Panc1 (cell line): Measurements from ENCODE around the gene OPN4. TPM values are rescaled to one million over a fixed set of nuclear protein-coding genes. Genes with fewer than 3 reads are reported as not detected.

Experiments used
- ATAC-seq: fragments of 200-7000 bp; cut with Tn5 transposase; 2 replicates; pipeline ENCODE4 v1.9.1; 2020; ENCODE audit warnings: mild to moderate bottlenecking, moderate library complexity
- BruUV-seq: library from RNA; stranded (reverse); fragments of 400-500 nt; replicated peaks from 2 replicates; lab custom pipeline; 2021; lab: Mats Ljungman, UMichigan
- CTCF ChIA-PET: fragments of 300-600 bp; sonication (Branson Sonifier 250); formaldehyde crosslinking; loops from one replicate; lab custom pipeline; 2022; ENCODE audit warnings: antibody characterized with exemption; lab: Charles Lee
- POLR2A ChIA-PET: fragments of 300-600 bp; sonication (Branson Sonifier 250); formaldehyde crosslinking; loops from one replicate; lab custom pipeline; 2022; ENCODE audit warnings: antibody characterized with exemption; lab: Charles Lee
- DNase-seq: peaks from one replicate; pipeline ENCODE4 v3.0.0-alpha.2; 2010; ENCODE audit warnings: low read depth, low spot score
- H3K27ac ChIP-seq: 2 replicates; pipeline ENCODE4 v1.5.1; 2011; ENCODE audit warnings: mild to moderate bottlenecking, low read length, inconsistent platforms
- H3K27me3 ChIP-seq: fragments of 200-500 bp; sonication (Bioruptor generic); 2 replicates; pipeline ENCODE4 v1.6.0; 2014; ENCODE audit warnings: low read length, inconsistent platforms; ENCODE audit not compliant: control insufficient read depth, insufficient read depth
- H3K36me3 ChIP-seq: fragments of 200-500 bp; sonication (Bioruptor generic); 2 replicates; pipeline ENCODE4 v1.5.1; 2014; ENCODE audit warnings: inconsistent platforms, mild to moderate bottlenecking, low read length, moderate library complexity; ENCODE audit not compliant: control insufficient read depth, insufficient read depth
- H3K4me1 ChIP-seq: 2 replicates; pipeline ENCODE4 v1.5.1; 2011; ENCODE audit warnings: inconsistent platforms, mild to moderate bottlenecking, low read length, moderate library complexity; ENCODE audit not compliant: control insufficient read depth, insufficient read depth
- H3K4me3 ChIP-seq, 2 experiments: 2 replicates each; pipeline ENCODE4 v1.5.1; 2011 to 2012; ENCODE audit warnings: low read depth in 2 of 2, low read length in 2 of 2, mild to moderate bottlenecking in 2 of 2, inconsistent platforms in 1 of 2, moderate library complexity in 1 of 2
- H3K9me3 ChIP-seq: fragments of 200-500 bp; sonication (Bioruptor generic); 2 replicates; pipeline ENCODE4 v1.5.1; 2014; ENCODE audit warnings: low read depth, mild to moderate bottlenecking, inconsistent platforms, low read length, moderate library complexity; ENCODE audit not compliant: control insufficient read depth, insufficient read depth
- CTCF ChIP-seq: fragments of 450-650 bp; IDR thresholded peaks from 2 replicates; pipeline ENCODE4 v1.5.1; 2017; ENCODE audit warnings: mild to moderate bottlenecking
- POLR2AphosphoS5 ChIP-seq: IDR thresholded peaks from 2 replicates; pipeline ENCODE4 v1.6.1; 2012; ENCODE audit warnings: mild to moderate bottlenecking, low read depth, low read length, moderate library complexity
- SIN3A ChIP-seq: IDR thresholded peaks from 2 replicates; pipeline ENCODE4 v1.6.1; 2012; ENCODE audit warnings: low read depth, mild to moderate bottlenecking, low read length, moderate library complexity, borderline replicate concordance; ENCODE audit not compliant: insufficient read depth
- TCF7L2 ChIP-seq: IDR thresholded peaks from 2 replicates; pipeline ENCODE4 v1.6.1; 2011; ENCODE audit warnings: mild to moderate bottlenecking, low read depth, low read length, inconsistent platforms
- in situ Hi-C: cut with HindIII; loops from 2 replicates; pipeline ENCODE4 v1.10.0; 2016; ENCODE audit warnings: low sequenced_read_pairs, low pct_unique_long_range_greater_than_20kb
- intact Hi-C: fragments of 100-400 bp; cut with micrococcal nuclease; formaldehyde crosslinking; loops from one replicate; pipeline ENCODE4 v1.10.0; 2022; ENCODE audit not compliant: unreplicated experiment
- total RNA-seq: library from RNA; stranded (reverse); gene quantifications from one replicate; pipeline ENCODE4 v1.2.1, GENCODE V29; 2021; ENCODE audit not compliant: unreplicated experiment
- TF ChIP-seq, protein P1 (sequence below), 2 experiments: IDR thresholded peaks; 2 replicates each; pipeline ENCODE4 v1.6.1; 2011 to 2012; ENCODE audit warnings: low read depth in 2 of 2, control low read depth in 1 of 2, low read length in 1 of 2, mild to moderate bottlenecking in 1 of 2, moderate library complexity in 1 of 2; ENCODE audit not compliant: insufficient read depth in 1 of 2

Gene OPN4
- total RNA-seq, 1 experiment from 2014 or later: not detected

DNA sequence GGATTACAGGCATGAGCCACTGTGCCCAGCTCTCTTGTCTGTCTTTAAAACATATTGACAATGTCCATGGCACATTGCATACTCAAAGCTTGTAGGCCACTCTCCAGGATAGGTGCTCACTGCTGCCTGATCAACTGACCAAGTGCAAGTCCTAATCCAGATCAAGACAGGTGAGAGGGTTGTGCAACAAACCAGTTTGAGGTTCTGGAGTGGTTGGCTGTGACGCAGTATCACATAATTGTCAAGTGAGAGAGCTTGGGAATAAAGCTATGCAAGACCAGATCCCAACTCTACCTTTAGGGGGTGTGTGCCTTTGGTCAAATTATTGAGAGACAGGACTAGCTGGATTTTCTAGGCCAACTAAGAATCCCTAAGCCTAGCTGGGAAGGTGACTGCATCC lies 43.0 kb upstream of the OPN4 start:
- Histone ChIP-seq H3K36me3 (no peaks in the 10 kb centered on the region), H3K9me3 (no peaks in the 10 kb centered on the region), H3K27me3 (peaks cover 3% of the 10 kb centered on the region; the same call in 1 of the 2 replicates), H3K4me3 (no peak overlapping the region), H3K27ac (no peak overlapping the region), H3K4me1 (no peaks in the 10 kb centered on the region)
- DNase-seq: no peak
- ChIA-PET CTCF (no interaction called here), POLR2A (interaction anchor here (0.5 to 0.6 kb wide), 2 partner anchors 81 to 90 kb away, joined by 3 to 7 read pairs; partner anchors contain the start of gene WAPL)
- no TSS peak for BruUV-seq
- in situ Hi-C loops: no loop called here
- intact Hi-C loops: no loop called here
- ATAC-seq: peak; percentile 56; the same call in 1 of the 2 replicates
- no peak for TF ChIP-seq CTCF
- no peak for TF ChIP-seq TCF7L2
- TF ChIP-seq POLR2AphosphoS5: no peak

GRCh38 chr10:86613096-86613495 lies 41.3 kb upstream of the OPN4 start:
- H3K4me1 ChIP-seq: no peaks in the 10 kb centered on the region
- ChIA-PET POLR2A (no interaction called here), CTCF (no interaction called here)
- intact Hi-C loops: no loop called here
- in situ Hi-C loops: no loop called here
- BruUV-seq: no TSS peak
- H3K4me3 ChIP-seq: no peak overlapping the region
- DNase-seq (no peak), ATAC-seq (no peak)
- H3K36me3 ChIP-seq: no peaks in the 10 kb centered on the region
- H3K27me3 ChIP-seq: peaks cover 3% of the 10 kb centered on the region; the same call in 1 of the 2 replicates
- no peaks in the 10 kb centered on the region for H3K9me3 ChIP-seq
- TF ChIP-seq POLR2AphosphoS5 (no peak), CTCF (no peak), TCF7L2 (no peak), SIN3A (no peak)
- TF ChIP-seq, protein P1, sequence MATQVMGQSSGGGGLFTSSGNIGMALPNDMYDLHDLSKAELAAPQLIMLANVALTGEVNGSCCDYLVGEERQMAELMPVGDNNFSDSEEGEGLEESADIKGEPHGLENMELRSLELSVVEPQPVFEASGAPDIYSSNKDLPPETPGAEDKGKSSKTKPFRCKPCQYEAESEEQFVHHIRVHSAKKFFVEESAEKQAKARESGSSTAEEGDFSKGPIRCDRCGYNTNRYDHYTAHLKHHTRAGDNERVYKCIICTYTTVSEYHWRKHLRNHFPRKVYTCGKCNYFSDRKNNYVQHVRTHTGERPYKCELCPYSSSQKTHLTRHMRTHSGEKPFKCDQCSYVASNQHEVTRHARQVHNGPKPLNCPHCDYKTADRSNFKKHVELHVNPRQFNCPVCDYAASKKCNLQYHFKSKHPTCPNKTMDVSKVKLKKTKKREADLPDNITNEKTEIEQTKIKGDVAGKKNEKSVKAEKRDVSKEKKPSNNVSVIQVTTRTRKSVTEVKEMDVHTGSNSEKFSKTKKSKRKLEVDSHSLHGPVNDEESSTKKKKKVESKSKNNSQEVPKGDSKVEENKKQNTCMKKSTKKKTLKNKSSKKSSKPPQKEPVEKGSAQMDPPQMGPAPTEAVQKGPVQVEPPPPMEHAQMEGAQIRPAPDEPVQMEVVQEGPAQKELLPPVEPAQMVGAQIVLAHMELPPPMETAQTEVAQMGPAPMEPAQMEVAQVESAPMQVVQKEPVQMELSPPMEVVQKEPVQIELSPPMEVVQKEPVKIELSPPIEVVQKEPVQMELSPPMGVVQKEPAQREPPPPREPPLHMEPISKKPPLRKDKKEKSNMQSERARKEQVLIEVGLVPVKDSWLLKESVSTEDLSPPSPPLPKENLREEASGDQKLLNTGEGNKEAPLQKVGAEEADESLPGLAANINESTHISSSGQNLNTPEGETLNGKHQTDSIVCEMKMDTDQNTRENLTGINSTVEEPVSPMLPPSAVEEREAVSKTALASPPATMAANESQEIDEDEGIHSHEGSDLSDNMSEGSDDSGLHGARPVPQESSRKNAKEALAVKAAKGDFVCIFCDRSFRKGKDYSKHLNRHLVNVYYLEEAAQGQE (IDR thresholded peaks at IDR 0.05; ENCODE audit: insufficient read depth in 1 of 2, low read depth in 2 of 2, low read length in 1 of 2): no peak
- H3K27ac ChIP-seq: no peak overlapping the region
